HEK293 (cell line): ENCODE results near the gene TPSD1.

Experiments used
- CTCF ChIA-PET: fragments of 350-600 bp; formaldehyde crosslinking; extraction: SDS; loops from one replicate; lab custom pipeline; 2021; ENCODE audit warnings: antibody characterized with exemption; lab: Yijun Ruan, JAX
- POLR2A ChIA-PET: fragments of 300-600 bp; formaldehyde crosslinking; extraction: SDS; loops from one replicate; lab custom pipeline; 2020; ENCODE audit warnings: antibody characterized with exemption, inconsistent platforms; lab: Yijun Ruan, JAX
- H3K27ac ChIP-seq: fragments of 200-500 bp; sonication (Bioruptor generic); 2 replicates; pipeline ENCODE4 v1.5.1; 2014; ENCODE audit warnings: low read depth, low read length, control low read depth, inconsistent platforms; ENCODE audit errors: extremely low read depth
- H3K36me3 ChIP-seq, 2 experiments: fragments of 200-500 bp in 1 of 2; sonication (Bioruptor generic) in 1 of 2; 1 replicate in 1 of 2; 2 replicates in 1 of 2; pipeline ENCODE4 v1.5.1; 2014 to 2017; ENCODE audit warnings: inconsistent platforms in 2 of 2, low read length in 2 of 2; ENCODE audit not compliant: control insufficient read depth in 2 of 2, insufficient read depth in 1 of 2
- H3K4me1 ChIP-seq: fragments of 200-500 bp; sonication (Bioruptor generic); 2 replicates; pipeline ENCODE4 v1.5.1; 2014; ENCODE audit warnings: mild to moderate bottlenecking, low read length, inconsistent platforms; ENCODE audit not compliant: control insufficient read depth, insufficient read depth
- H3K4me3 ChIP-seq: 2 replicates; pipeline ENCODE4 v1.5.1; 2011; ENCODE audit warnings: low read depth, mild to moderate bottlenecking, control low read depth, low read length, moderate library complexity
- H3K9me3 ChIP-seq: fragments of 200-500 bp; sonication (Bioruptor generic); 2 replicates; pipeline ENCODE4 v1.5.1; 2014; ENCODE audit warnings: low read depth, low read length, inconsistent platforms; ENCODE audit not compliant: control insufficient read depth, insufficient read depth
- ATF2 ChIP-seq: fragments of 450-650 bp; formaldehyde crosslinking; IDR thresholded peaks from 2 replicates; pipeline ENCODE4 v1.5.1; 2016; ENCODE audit warnings: missing biosample characterization, missing genetic modification characterization, low read depth
- BCL11A ChIP-seq: fragments of 450-650 bp; formaldehyde crosslinking; IDR thresholded peaks from 2 replicates; pipeline ENCODE4 v1.5.1; 2016; ENCODE audit warnings: low read depth, missing biosample characterization, missing genetic modification characterization
- BCL11B ChIP-seq: fragments of 450-650 bp; formaldehyde crosslinking; IDR thresholded peaks from 2 replicates; pipeline ENCODE4 v1.5.1; 2016; ENCODE audit warnings: low read depth, missing biosample characterization, missing genetic modification characterization
- HIC1 ChIP-seq: fragments of 450-650 bp; formaldehyde crosslinking; IDR thresholded peaks from 2 replicates; pipeline ENCODE4 v1.5.1; 2016; ENCODE audit warnings: missing biosample characterization, missing genetic modification characterization
- KLF1 ChIP-seq: fragments of 450-650 bp; formaldehyde crosslinking; IDR thresholded peaks from 2 replicates; pipeline ENCODE4 v1.5.1; 2016; ENCODE audit warnings: missing biosample characterization, missing genetic modification characterization
- YY1 ChIP-seq: fragments of 450-650 bp; formaldehyde crosslinking; IDR thresholded peaks from 2 replicates; pipeline ENCODE4 v1.5.1; 2018; ENCODE audit warnings: missing biosample characterization, missing genetic modification characterization
- ZBTB7A ChIP-seq: fragments of 450-650 bp; formaldehyde crosslinking; IDR thresholded peaks from 2 replicates; pipeline ENCODE4 v1.5.1; 2016; ENCODE audit warnings: low read depth, missing biosample characterization, missing genetic modification characterization
- ZFHX2 ChIP-seq: fragments of 450-650 bp; formaldehyde crosslinking; conservative IDR thresholded peaks from 2 replicates; pipeline ENCODE4 v1.5.1; 2016; ENCODE audit warnings: missing biosample characterization, missing genetic modification characterization
- ZNF2 ChIP-seq: fragments of 450-650 bp; formaldehyde crosslinking; IDR thresholded peaks from 2 replicates; pipeline ENCODE4 v1.5.1; 2016; ENCODE audit warnings: missing biosample characterization, missing genetic modification characterization
- ZNF211 ChIP-seq: fragments of 450-650 bp; formaldehyde crosslinking; IDR thresholded peaks from 2 replicates; pipeline ENCODE4 v1.5.1; 2016; ENCODE audit warnings: low read depth, missing biosample characterization, missing genetic modification characterization
- ZNF280D ChIP-seq: fragments of 450-650 bp; formaldehyde crosslinking; IDR thresholded peaks from 2 replicates; pipeline ENCODE4 v1.5.1; 2016; ENCODE audit warnings: missing biosample characterization, missing genetic modification characterization
- ZNF311 ChIP-seq: fragments of 450-650 bp; formaldehyde crosslinking; IDR thresholded peaks from 2 replicates; pipeline ENCODE4 v1.5.1; 2017; ENCODE audit warnings: missing biosample characterization, missing genetic modification characterization, borderline replicate concordance
- ZNF350 ChIP-seq: fragments of 450-650 bp; formaldehyde crosslinking; IDR thresholded peaks from 2 replicates; pipeline ENCODE4 v1.5.0; 2017; ENCODE audit warnings: missing biosample characterization, mild to moderate bottlenecking, missing genetic modification characterization
- ZNF366 ChIP-seq: fragments of 450-650 bp; formaldehyde crosslinking; conservative IDR thresholded peaks from 2 replicates; pipeline ENCODE4 v1.5.1; 2016; ENCODE audit warnings: missing biosample characterization, missing genetic modification characterization
- ZNF449 ChIP-seq: fragments of 450-650 bp; formaldehyde crosslinking; IDR thresholded peaks from 2 replicates; pipeline ENCODE4 v1.5.1; 2017; ENCODE audit warnings: missing biosample characterization, mild to moderate bottlenecking, missing genetic modification characterization, moderate library complexity
- ZNF510 ChIP-seq: fragments of 450-650 bp; formaldehyde crosslinking; IDR thresholded peaks from 2 replicates; pipeline ENCODE4 v1.5.1; 2018; ENCODE audit warnings: mild to moderate bottlenecking, missing genetic modification characterization, missing biosample characterization; ENCODE audit not compliant: insufficient replicate concordance
- ZNF549 ChIP-seq: fragments of 450-650 bp; IDR thresholded peaks from 2 replicates; pipeline ENCODE4 v1.5.1; 2018; ENCODE audit warnings: missing biosample characterization, missing genetic modification characterization, mild to moderate bottlenecking, inconsistent platforms, moderate library complexity
- ZNF600 ChIP-seq: fragments of 450-650 bp; formaldehyde crosslinking; IDR thresholded peaks from 2 replicates; pipeline ENCODE4 v1.5.1; 2016; ENCODE audit warnings: missing biosample characterization, missing genetic modification characterization
- ZNF624 ChIP-seq: fragments of 450-650 bp; formaldehyde crosslinking; IDR thresholded peaks from 2 replicates; pipeline ENCODE4 v1.5.1; 2017; ENCODE audit warnings: missing biosample characterization, missing genetic modification characterization
- ZNF629 ChIP-seq: fragments of 450-650 bp; formaldehyde crosslinking; IDR thresholded peaks from 2 replicates; pipeline ENCODE4 v1.5.1; 2017; ENCODE audit warnings: missing biosample characterization, missing genetic modification characterization
- ZNF692 ChIP-seq: fragments of 450-650 bp; formaldehyde crosslinking; IDR thresholded peaks from 2 replicates; pipeline ENCODE4 v1.5.1; 2016; ENCODE audit warnings: missing biosample characterization, missing genetic modification characterization
- ZNF76 ChIP-seq: fragments of 450-650 bp; formaldehyde crosslinking; IDR thresholded peaks from 2 replicates; pipeline ENCODE4; 2016; ENCODE audit warnings: low read depth, missing biosample characterization, missing genetic modification characterization, borderline replicate concordance
- ZNF837 ChIP-seq: fragments of 450-650 bp; formaldehyde crosslinking; IDR thresholded peaks from 2 replicates; pipeline ENCODE4 v1.5.1; 2016; ENCODE audit warnings: missing biosample characterization, missing genetic modification characterization

Gene TPSD1

GRCh38 chr16:1258225-1258600 lies 2.3 kb downstream of the TPSD1 start:
- no peaks in the 10 kb centered on the region for H3K36me3 ChIP-seq
- H3K4me1 ChIP-seq: no peaks in the 10 kb centered on the region
- CTCF ChIA-PET: no interaction called here
- POLR2A ChIA-PET: no interaction called here
- TF ChIP-seq ZNF549 (tag by site-specific recombination) (no peak), ZNF449 (tag by site-specific recombination) (peak; percentile 79), HIC1 (tag by site-specific recombination) (peak; percentile 83), BCL11A (tag by site-specific recombination) (peak; percentile 84), ZBTB7A (tag by site-specific recombination) (peak; percentile 71; the same call in 1 of the 2 replicates), KLF1 (tag by site-specific recombination) (peak; percentile 42), BCL11B (peak; percentile 76), ZFHX2 (tag by site-specific recombination) (no peak), ZNF600 (tag by site-specific recombination) (0 out of 2 replicates have a peak, but pooled peaks have one; percentile 5)
- H3K9me3 ChIP-seq: no peaks in the 10 kb centered on the region
- H3K27ac ChIP-seq: no peak overlapping the region
- H3K4me3 ChIP-seq: no peak overlapping the region

- ChIA-PET CTCF (no interaction called here), POLR2A (interaction anchor here (0.6 kb wide), 1 partner anchor 154 kb away, joined by 9 read pairs; no protein-coding TSS in a partner anchor)
- no peaks in the 10 kb centered on the region for H3K9me3 ChIP-seq
- no peak overlapping the region for H3K27ac ChIP-seq
- H3K4me3 ChIP-seq: no peak overlapping the region; the same call in 1 of the 2 replicates
- no peaks in the 10 kb centered on the region for H3K4me1 ChIP-seq
- no peaks in the 10 kb centered on the region for H3K36me3 ChIP-seq
- TF ChIP-seq ZNF350: no peak
- no peak for TF ChIP-seq ZNF692 (tag by site-specific recombination)
- TF ChIP-seq ZNF510: no peak
- TF ChIP-seq YY1 (tag by site-specific recombination): no peak
- no peak for TF ChIP-seq ZNF280D (tag by site-specific recombination)
- TF ChIP-seq ZNF211 (tag by site-specific recombination): no peak
- TF ChIP-seq ZNF76 (tag by site-specific recombination): no peak
- TF ChIP-seq ZNF837 (tag by site-specific recombination): no peak
- TF ChIP-seq ZNF624 (tag by site-specific recombination): no peak
- no peak for TF ChIP-seq ZNF2 (tag by site-specific recombination)
- TF ChIP-seq ZNF629 (tag by site-specific recombination): no peak
- TF ChIP-seq ZNF311 (tag by site-specific recombination): no peak
- no peak for TF ChIP-seq ZNF366
- TF ChIP-seq ATF2 (tag by site-specific recombination): no peak
Measured at GRCh38 chr16:1258906-1259759, 3.3 kb downstream of the TPSD1 start.
